GM19452 (cell line): ENCODE measurements around the gene ARL4C.
A peak's percentile ranks its signal among the peaks of the same experiment; 100 is the strongest.

ENCODE experiments used
- ATAC-seq: cut with Tn5 transposase; IDR thresholded peaks from one replicate; pipeline ENCODE4 v1.9.1; 2021; ENCODE audit not compliant: unreplicated experiment

Gene ARL4C

GRCh38 chr2:234496835-234497593, at the start of gene ARL4C:
Gene ARL4C (minus strand): TSS chr2:234497081. CDS start chr2:234496586, 495 bp downstream.
- peak; percentile 57 for ATAC-seq

- no peak for ATAC-seq
These were observed 48.1 kb upstream of the ARL4C start for GRCh38 chr2:234544659-234545611.

GRCh38 chr2:234542742-234543141, 45.9 kb upstream of the ARL4C start:
- no peak for ATAC-seq

GRCh38 chr2:234537929-234538328, 41.0 kb upstream of the ARL4C start:
- no peak for ATAC-seq

- ATAC-seq = no peak
These were observed 39.5 kb upstream of the ARL4C start for GRCh38 chr2:234536178-234536965.

GRCh38 chr2:234535464-234535863, 38.6 kb upstream of the ARL4C start:
- ATAC-seq = no peak

DNA sequence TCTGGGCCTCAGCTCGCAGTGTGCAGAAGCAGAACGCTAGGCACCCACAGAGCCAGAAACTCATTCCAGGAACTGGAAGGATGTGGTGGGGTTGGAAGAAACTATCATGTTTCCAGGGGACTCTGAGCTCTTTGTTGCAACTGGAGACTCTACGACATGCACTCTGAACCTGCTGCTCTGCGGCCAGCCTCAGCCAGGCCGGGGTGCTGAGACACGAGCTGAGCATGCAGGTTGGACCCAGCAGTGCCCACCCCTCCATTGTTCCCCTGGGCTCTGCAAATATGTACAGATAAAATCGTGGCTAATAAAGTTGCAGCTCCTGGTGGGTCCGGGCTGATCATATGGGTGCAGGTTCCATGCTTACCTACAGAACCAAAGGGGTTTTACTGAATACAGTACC, 37.6 kb upstream of the ARL4C start:
- no peak for ATAC-seq

DNA sequence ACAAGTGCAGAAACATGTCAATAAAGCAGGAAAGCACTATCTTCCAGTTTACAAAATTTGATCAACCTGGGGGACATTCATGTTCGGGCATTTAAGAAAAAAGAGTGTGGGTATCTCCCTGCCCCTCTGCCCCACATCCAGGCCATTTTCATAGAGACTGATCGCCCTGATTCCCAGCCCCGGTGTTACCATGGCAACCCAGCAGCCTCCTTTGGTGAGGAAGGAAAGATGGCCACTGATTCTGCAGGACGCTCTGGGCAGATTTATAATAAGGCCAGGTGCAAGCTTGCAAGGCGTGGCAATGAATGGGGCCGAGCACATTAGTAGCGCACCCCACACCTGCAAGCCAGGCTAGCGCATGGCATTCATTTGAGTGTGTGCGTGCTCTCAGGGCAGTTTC, 36.7 kb upstream of the ARL4C start:
- ATAC-seq = no peak

GRCh38 chr2:234528410-234529148, 31.7 kb upstream of the ARL4C start:
- ATAC-seq = no peak

DNA sequence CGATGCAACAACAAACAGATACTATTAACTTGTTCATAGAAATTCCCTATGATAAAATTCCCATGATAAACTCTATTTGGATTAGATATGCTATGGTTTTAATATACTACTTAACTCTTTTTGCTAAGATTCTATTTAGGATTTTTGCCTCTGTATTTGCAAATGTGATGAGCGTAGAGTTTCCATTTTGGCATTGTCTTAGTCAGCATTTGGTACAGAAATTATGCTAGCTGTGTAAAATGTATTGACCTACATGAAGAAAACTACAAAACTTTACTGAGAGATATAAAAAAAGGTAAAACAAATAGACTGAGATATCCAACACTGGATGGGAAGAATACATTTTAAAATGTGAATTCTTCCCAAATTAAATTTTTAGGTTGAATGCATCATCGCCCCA, 29.8 kb upstream of the ARL4C start:
- no peak for ATAC-seq

DNA sequence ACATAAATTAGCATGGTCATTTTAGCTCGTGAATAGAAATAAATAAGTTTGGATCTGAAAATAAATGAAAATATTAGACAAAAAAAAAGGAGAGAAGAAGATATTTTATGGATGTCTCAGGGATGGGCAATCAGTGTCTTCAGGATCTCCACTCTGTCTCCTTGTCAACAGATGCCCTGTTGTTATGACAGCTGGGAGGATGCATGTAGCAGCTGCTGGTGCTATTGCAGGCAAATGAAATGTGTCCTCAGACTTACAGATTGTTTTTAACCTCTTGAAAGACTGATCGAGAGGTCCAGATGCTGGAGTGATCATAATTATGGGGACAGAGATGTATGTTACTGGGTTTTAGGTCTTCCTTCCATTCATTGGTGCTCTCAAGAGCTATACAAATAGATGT, 24.7 kb upstream of the ARL4C start:
- ATAC-seq = no peak

- no peak for ATAC-seq
These were observed 22.2 kb upstream of the ARL4C start for GRCh38 chr2:234518986-234519642.

- no peak for ATAC-seq
These were observed 21.1 kb upstream of the ARL4C start for GRCh38 chr2:234517971-234518370.

DNA sequence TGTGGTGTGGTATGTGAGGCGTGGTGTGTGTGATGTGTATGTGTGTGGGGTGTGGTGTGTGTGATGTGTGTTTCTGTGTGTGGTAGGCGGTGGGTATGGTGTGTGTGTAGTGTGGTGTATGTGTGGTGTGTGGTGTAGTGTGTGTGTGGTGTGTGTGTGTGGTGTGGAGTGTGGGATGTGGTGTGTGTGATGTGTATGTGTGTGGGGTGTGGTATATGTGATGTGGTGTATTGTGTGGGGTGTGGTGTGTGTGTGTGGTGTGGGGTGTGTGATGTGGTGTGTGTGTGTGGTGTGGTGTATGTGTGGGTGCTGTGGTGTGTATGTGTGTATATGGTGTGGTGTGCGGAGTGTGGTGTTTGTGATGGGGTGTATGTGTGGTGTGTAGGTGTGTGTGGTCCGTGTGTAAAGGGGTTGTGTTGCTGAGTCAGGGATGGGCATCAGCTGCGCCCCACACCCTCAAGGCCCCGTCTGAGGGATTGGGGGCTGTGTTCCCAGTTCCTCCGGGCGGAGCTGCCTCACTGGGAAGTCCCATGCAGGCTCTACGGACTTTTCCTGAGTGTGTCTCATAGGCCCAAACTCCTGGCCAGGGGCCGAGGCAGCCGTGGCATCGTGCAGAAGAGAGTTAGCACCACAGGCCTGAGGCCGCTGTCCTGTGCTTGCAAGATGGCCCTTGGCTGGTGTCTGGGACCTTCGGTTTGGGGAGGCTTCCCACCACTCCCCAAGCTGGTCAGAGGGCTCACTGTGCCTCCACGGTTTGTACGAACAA, 18.2 kb upstream of the ARL4C start:
- no peak for ATAC-seq

- no peak for ATAC-seq
These were observed 17.2 kb upstream of the ARL4C start for GRCh38 chr2:234514099-234514498.

- no peak for ATAC-seq
These were observed 16.2 kb upstream of the ARL4C start for GRCh38 chr2:234512884-234513669.

GRCh38 chr2:234502919-234503285, 6.0 kb upstream of the ARL4C start:
- ATAC-seq = no peak

- no peak for ATAC-seq
These were observed 5.5 kb upstream of the ARL4C start for GRCh38 chr2:234502285-234502918.
